Inflammatory macrophage (primary cell): ENCODE results near the gene ZKSCAN4.

Experiments
- DNase-seq, 2 donors: peaks; one replicate each; pipeline ENCODE4 v3.0.0-alpha.2; 2020 to 2022

The ZKSCAN4 gene

GRCh38 chr6:28208111-28208659, 43.9 kb downstream of the ZKSCAN4 start:
- no peak for DNase-seq

- peak; percentile 27 to 43 for DNase-seq
Observed at GRCh38 chr6:28207510-28208110, 44.5 kb downstream of the ZKSCAN4 start.

GRCh38 chr6:28206928-28207509, 45.0 kb downstream of the ZKSCAN4 start:
- no peak for DNase-seq

DNA sequence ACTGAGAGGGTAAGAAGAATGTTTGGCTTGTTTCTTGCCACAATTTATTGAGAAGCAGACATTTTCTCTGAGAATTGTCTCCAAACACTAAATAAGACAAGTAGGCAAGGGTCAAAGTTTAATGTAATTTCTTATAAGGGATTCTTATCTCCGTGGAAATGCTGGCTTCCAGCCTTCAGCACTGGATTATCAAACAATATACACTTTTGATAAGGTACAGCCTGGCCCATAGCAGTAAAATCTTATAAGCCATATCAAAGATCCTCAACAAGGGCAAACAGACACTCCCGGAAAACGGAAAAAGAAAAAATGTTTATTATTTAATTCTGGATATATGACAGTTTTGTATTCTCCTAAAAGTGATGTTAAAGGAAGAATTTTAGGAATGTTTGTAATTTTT, 45.5 kb downstream of the ZKSCAN4 start:
- no peak for DNase-seq

GRCh38 chr6:28205879-28206278, 46.2 kb downstream of the ZKSCAN4 start:
- peak in 1 of 2 donors; percentile 45 for DNase-seq

- DNase-seq, result no peak
Observed at GRCh38 chr6:28203201-28203600, 48.9 kb downstream of the ZKSCAN4 start.

GRCh38 chr6:28200020-28200419, 52.0 kb downstream of the ZKSCAN4 start:
- no peak for DNase-seq
